HG03432 (cell line): Measurements from ENCODE around the gene MIX23.

Experiments
- ATAC-seq: cut with Tn5 transposase; IDR thresholded peaks from one replicate; pipeline ENCODE4 v1.9.1; 2021; ENCODE audit warnings: mild to moderate bottlenecking, moderate library complexity; ENCODE audit not compliant: unreplicated experiment

Gene MIX23

GRCh38 chr3:122382888-122383666 lies at the start of gene MIX23:
Gene MIX23, minus strand, starts transcription at chr3:122383231. Its CDS starts 7 bp downstream, at chr3:122383224.
- ATAC-seq, result peak; percentile 47

GRCh38 chr3:122430371-122430770 lies 47.3 kb upstream of the MIX23 start:
- no peak for ATAC-seq

- no peak for ATAC-seq
Measured at GRCh38 chr3:122427857-122428471, 44.9 kb upstream of the MIX23 start.

- ATAC-seq, result no peak
Measured at GRCh38 chr3:122421836-122422235, 38.8 kb upstream of the MIX23 start.

GRCh38 chr3:122421101-122421500 lies 38.1 kb upstream of the MIX23 start:
- ATAC-seq, result no peak

- ATAC-seq, result no peak
Measured at GRCh38 chr3:122416966-122417365, 33.9 kb upstream of the MIX23 start.

GRCh38 chr3:122415762-122416654 lies 33.0 kb upstream of the MIX23 start, which contains the start of gene WDR5B:
Gene WDR5B, minus strand, starts transcription at chr3:122416062. Its CDS starts 534 bp downstream, at chr3:122415528.
- ATAC-seq, result peak; percentile 88

GRCh38 chr3:122415104-122415744 lies 32.2 kb upstream of the MIX23 start:
- ATAC-seq, result peak; percentile 51

GRCh38 chr3:122414391-122414790 lies 31.4 kb upstream of the MIX23 start:
- ATAC-seq, result no peak

- no peak for ATAC-seq
Measured at GRCh38 chr3:122410639-122411038, 27.6 kb upstream of the MIX23 start.

- ATAC-seq, result no peak
Measured at GRCh38 chr3:122410111-122410510, 27.1 kb upstream of the MIX23 start.

GRCh38 chr3:122409446-122409845 lies 26.4 kb upstream of the MIX23 start:
- no peak for ATAC-seq

GRCh38 chr3:122407946-122408345 lies 24.9 kb upstream of the MIX23 start:
- ATAC-seq, result no peak

GRCh38 chr3:122406198-122406597 lies 23.2 kb upstream of the MIX23 start:
- no peak for ATAC-seq

GRCh38 chr3:122405015-122405414 lies 22.0 kb upstream of the MIX23 start:
- ATAC-seq, result no peak

- ATAC-seq, result no peak
Measured at GRCh38 chr3:122403489-122403888, 20.5 kb upstream of the MIX23 start.

GRCh38 chr3:122398920-122399319 lies 15.9 kb upstream of the MIX23 start:
- no peak for ATAC-seq

GRCh38 chr3:122397201-122397600 lies 14.2 kb upstream of the MIX23 start:
- ATAC-seq, result no peak

GRCh38 chr3:122396511-122396910 lies 13.5 kb upstream of the MIX23 start:
- ATAC-seq, result no peak

- ATAC-seq, result no peak
Measured at GRCh38 chr3:122395582-122395981, 12.6 kb upstream of the MIX23 start.

- no peak for ATAC-seq
Measured at GRCh38 chr3:122394173-122394572, 11.1 kb upstream of the MIX23 start.
